ENCODE data around the gene GFY. TPM values are rescaled to one million over a fixed set of nuclear protein-coding genes. Genes with fewer than 3 reads are reported as not detected.

Gene GFY
- total RNA-seq, 3 donors from 2014 or later (not counting 1 experiment from before 2014, with no cell fraction given), result not detected

DNA sequence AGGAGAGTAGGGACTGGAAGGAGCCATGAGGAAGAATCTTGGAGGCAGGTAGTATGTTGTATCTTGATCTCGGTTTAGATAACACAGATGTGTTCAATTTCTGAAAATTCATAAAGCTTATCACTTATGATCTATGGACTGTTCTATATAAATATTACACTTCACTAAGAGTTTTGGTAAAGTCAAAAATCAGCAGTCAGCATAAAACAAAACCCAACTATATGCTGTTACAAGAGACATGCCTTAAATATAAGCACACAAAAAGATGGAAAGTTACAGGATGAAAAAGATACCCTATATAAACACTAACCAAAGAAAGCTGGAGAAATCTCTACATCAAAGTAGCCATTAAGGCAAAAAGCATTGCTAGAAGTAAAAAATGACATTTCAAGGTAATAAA lies 41.6 kb upstream of the GFY start:
- Mint-ChIP-seq H3K4me1 (peaks cover 1 to 11% of the 10 kb centered on the region in 2 donors), H3K9me3 (peaks cover 3 to 7% of the 10 kb centered on the region in 2 donors), H3K27me3 (ENCODE audit: low read depth in 2 of 2) (peaks cover 0 to 3% of the 10 kb centered on the region in 2 donors), H3K27ac (no peak overlapping the region), H3K36me3 (peaks cover 14% of the 10 kb centered on the region), H3K4me3 (no peak overlapping the region)
- no peaks in the 10 kb centered on the region for H3K9me3 ChIP-seq (ENCODE audit: control insufficient read depth, insufficient read depth, low read length)
- no peaks in the 10 kb centered on the region for H3K27me3 ChIP-seq (ENCODE audit: control insufficient read depth, insufficient read depth, low read length)
- DNase-seq (no peak), ATAC-seq (no peak)
- no peak overlapping the region for H3K27ac ChIP-seq (ENCODE audit: low read length)
- TF ChIP-seq, protein P1, sequence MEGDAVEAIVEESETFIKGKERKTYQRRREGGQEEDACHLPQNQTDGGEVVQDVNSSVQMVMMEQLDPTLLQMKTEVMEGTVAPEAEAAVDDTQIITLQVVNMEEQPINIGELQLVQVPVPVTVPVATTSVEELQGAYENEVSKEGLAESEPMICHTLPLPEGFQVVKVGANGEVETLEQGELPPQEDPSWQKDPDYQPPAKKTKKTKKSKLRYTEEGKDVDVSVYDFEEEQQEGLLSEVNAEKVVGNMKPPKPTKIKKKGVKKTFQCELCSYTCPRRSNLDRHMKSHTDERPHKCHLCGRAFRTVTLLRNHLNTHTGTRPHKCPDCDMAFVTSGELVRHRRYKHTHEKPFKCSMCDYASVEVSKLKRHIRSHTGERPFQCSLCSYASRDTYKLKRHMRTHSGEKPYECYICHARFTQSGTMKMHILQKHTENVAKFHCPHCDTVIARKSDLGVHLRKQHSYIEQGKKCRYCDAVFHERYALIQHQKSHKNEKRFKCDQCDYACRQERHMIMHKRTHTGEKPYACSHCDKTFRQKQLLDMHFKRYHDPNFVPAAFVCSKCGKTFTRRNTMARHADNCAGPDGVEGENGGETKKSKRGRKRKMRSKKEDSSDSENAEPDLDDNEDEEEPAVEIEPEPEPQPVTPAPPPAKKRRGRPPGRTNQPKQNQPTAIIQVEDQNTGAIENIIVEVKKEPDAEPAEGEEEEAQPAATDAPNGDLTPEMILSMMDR (IDR thresholded peaks at IDR 0.05), result no peak
- no peaks in the 10 kb centered on the region for H3K36me3 ChIP-seq (ENCODE audit: control insufficient read depth, insufficient read depth, low read length)
- H3K4me1 ChIP-seq (ENCODE audit: control insufficient read depth, insufficient read depth, low read length), result peaks cover 13% of the 10 kb centered on the region
- H3K4me3 ChIP-seq (ENCODE audit: low read length), result no peak overlapping the region
- intact Hi-C loops (cut with micrococcal nuclease), result no loop called here
- no CpG with 5 or more reads among the region's 1 CpG for WGBS (ENCODE audit: insufficient coverage)

DNA sequence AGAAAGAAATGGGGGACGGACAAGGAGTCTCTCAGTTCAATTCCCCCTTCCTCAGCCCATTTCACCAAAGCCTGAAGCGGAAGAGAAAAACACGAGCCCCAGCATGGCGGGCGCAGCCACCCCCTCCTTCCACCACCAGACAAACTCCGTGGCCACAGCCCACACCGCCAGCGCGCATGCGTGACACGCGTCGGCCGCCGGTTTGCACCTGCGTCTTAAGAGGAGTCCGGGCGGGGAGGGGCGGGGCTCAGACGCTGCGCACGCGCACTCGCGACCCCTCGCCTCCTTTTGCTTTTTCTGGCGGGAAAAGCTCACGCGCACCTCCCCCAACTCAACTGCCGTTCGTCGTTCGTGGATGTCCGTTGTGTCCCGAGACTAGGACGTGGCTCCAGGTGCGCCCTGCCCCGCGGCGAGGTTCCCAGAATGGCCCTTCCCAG lies 37.2 kb upstream of the GFY start, which contains the start of gene KASH5:
Gene KASH5 (plus strand): TSS at position 314 of the 437 bp plus-strand sequence. CDS start 2,635 bp downstream, outside the sequence.
- H3K4me3 ChIP-seq (ENCODE audit: low read length), result peak within 1 kb of the TSS; percentile 14

DNA sequence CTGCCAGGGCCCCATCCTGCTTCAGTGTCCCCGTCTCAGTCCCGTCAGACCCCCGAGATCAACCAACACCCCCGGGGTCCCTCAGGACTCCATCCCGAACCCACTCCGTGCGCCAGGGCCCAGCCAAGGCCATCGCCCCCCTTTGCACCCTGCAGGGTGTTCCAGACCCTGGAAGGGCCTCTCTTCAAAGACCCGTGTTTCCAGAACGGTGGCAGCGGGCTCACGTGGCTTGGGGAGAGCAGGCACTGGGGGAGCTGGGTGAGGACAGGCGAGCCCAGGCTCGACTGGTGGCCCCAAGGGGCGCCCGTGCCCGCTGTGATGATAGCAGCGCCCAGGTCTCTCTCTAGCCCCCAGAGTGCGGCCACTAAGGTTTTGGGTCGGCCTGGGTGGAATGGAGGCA lies 35.8 kb upstream of the GFY start:
- Histone ChIP-seq H3K36me3 (ENCODE audit: control insufficient read depth, insufficient read depth, low read length) (no peaks in the 10 kb centered on the region), H3K27ac (ENCODE audit: low read length) (no peak overlapping the region), H3K27me3 (ENCODE audit: control insufficient read depth, insufficient read depth, low read length) (no peaks in the 10 kb centered on the region), H3K4me1 (ENCODE audit: control insufficient read depth, insufficient read depth, low read length) (peaks cover 37% of the 10 kb centered on the region), H3K9me3 (ENCODE audit: control insufficient read depth, insufficient read depth, low read length) (no peaks in the 10 kb centered on the region), H3K4me3 (ENCODE audit: low read length) (no peak overlapping the region)
- Mint-ChIP-seq H3K27ac (peak overlapping the region in 1 of 2 donors; percentile 20), H3K4me3 (no peak overlapping the region), H3K27me3 (ENCODE audit: low read depth in 2 of 2) (peaks cover 0 to 7% of the 10 kb centered on the region in 2 donors), H3K9me3 (no peaks in the 10 kb centered on the region), H3K4me1 (peaks cover 11 to 26% of the 10 kb centered on the region in 2 donors), H3K36me3 (no peaks in the 10 kb centered on the region)
- no peak for DNase-seq
- 94% methylated on average over 20 of the region's 20 CpGs for WGBS (ENCODE audit: insufficient coverage)
- no peak for ATAC-seq
- intact Hi-C loops (cut with micrococcal nuclease), result no loop called here
- TF ChIP-seq, protein P1 (IDR thresholded peaks at IDR 0.05), result no peak

More for the DNA sequence above, 37.2 kb upstream of the GFY start, which contains the start of gene KASH5:
- intact Hi-C loops (cut with micrococcal nuclease), result no loop called here
- peak within 1 kb of the TSS; percentile 65 for H3K4me3 Mint-ChIP-seq
- peak within 1 kb of the TSS; percentile 36 for H3K27ac ChIP-seq (ENCODE audit: low read length)
- no peaks in the 10 kb centered on the region for H3K27me3 ChIP-seq (ENCODE audit: control insufficient read depth, insufficient read depth, low read length)
- H3K36me3 Mint-ChIP-seq, result peaks cover under 1% of the 10 kb centered on the region
- no peaks in the 10 kb centered on the region for H3K9me3 ChIP-seq (ENCODE audit: control insufficient read depth, insufficient read depth, low read length)
- peaks cover 0 to 7% of the 10 kb centered on the region in 2 donors for H3K27me3 Mint-ChIP-seq (ENCODE audit: low read depth in 2 of 2)
- WGBS (ENCODE audit: insufficient coverage), result 30% methylated on average over 40 of the region's 40 CpGs
- H3K36me3 ChIP-seq (ENCODE audit: control insufficient read depth, insufficient read depth, low read length), result no peaks in the 10 kb centered on the region
- H3K9me3 Mint-ChIP-seq, result no peaks in the 10 kb centered on the region
- H3K4me1 Mint-ChIP-seq, result peaks cover 11 to 26% of the 10 kb centered on the region in 2 donors
- TF ChIP-seq, protein P1 (IDR thresholded peaks at IDR 0.05), result no peak
- H3K27ac Mint-ChIP-seq, result peak within 1 kb of the TSS; percentile 72 to 83
- peak; percentile 78 to 87 (median 84) for ATAC-seq
- DNase-seq, result peak; percentile 86 to 90
- H3K4me1 ChIP-seq (ENCODE audit: control insufficient read depth, insufficient read depth, low read length), result peaks cover 37% of the 10 kb centered on the region
